Measurements from ENCODE around the gene MORN3. TPM values are rescaled to one million over a fixed set of nuclear protein-coding genes. Genes with fewer than 3 reads are reported as not detected.
A peak's percentile ranks its signal among the peaks of the same experiment; 100 is the strongest.
"Not testable (repeated sequence)": the region's sequence is repeated elsewhere in the genome, so short reads cannot be mapped to it uniquely, and the experiment has no call there.

MORN3 gene
- total and polyA plus RNA-seq, 12 donors = 0.05 to 0.41 (median 0.25) TPM; not detected in 5

GRCh38 chr12:121697093-121697698 lies 27.7 kb upstream of the MORN3 start:
- WGBS, 4 donors = 29 to 46% (median 33%) methylated on average over 9 of the region's 9 CpGs
- Histone ChIP-seq H3K27ac (no peak overlapping the region), H3K4me3 (no peak overlapping the region), H3K27me3 (no peaks in the 10 kb centered on the region), H3K4me1 (replicated peaks in 1 of 2) (no peaks in the 10 kb centered on the region), H3K9me3 (replicated peaks in 1 of 3) (no peaks in the 10 kb centered on the region), H3K36me3 (replicated peaks in 1 of 2) (no peaks in the 10 kb centered on the region)
- TF ChIP-seq CTCF (IDR thresholded peaks at IDR 0.05) (peak; percentile 55 to 82 (median 70)), POLR2A (IDR thresholded peaks at IDR 0.05) (no peak)
- DNase-seq = peak in 1 of 7 donors; percentile 44
- intact Hi-C loops (cut with DNase I) = loop anchor here (2.0 to 10.0 kb wide), 2 partner anchors 76 to 188 kb away; partner anchors contain the start of gene PSMD9 (in 1 of the 2)

- Histone ChIP-seq H3K36me3 (replicated peaks in 1 of 2) (no peaks in the 10 kb centered on the region), H3K4me1 (replicated peaks in 1 of 2) (no peaks in the 10 kb centered on the region), H3K27me3 (no peaks in the 10 kb centered on the region), H3K9me3 (replicated peaks in 1 of 3) (no peaks in the 10 kb centered on the region), H3K27ac (no peak overlapping the region), H3K4me3 (no peak overlapping the region)
- WGBS, 4 donors = 58 to 66% (median 63%) methylated on average over 7 of the region's 7 CpGs
- intact Hi-C loops (cut with DNase I) = loop anchor here in 1 of 2 donors (10.0 kb wide), 1 partner anchor 192 kb away; the partner anchor contains the start of gene PSMD9
- TF ChIP-seq CTCF (IDR thresholded peaks at IDR 0.05) (no peak), POLR2A (IDR thresholded peaks at IDR 0.05) (no peak)
- DNase-seq = peak in 2 of 7 donors; percentile 22 to 26
Measured at GRCh38 chr12:121693155-121693687, 23.8 kb upstream of the MORN3 start.

GRCh38 chr12:121692744-121693143 lies 23.3 kb upstream of the MORN3 start:
- H3K27ac ChIP-seq; H3K36me3 ChIP-seq (replicated peaks in 1 of 2); H3K4me1 ChIP-seq (replicated peaks in 1 of 2); H3K4me3 ChIP-seq; H3K27me3 ChIP-seq; H3K9me3 ChIP-seq (replicated peaks in 1 of 3); DNase-seq: not testable (repeated sequence)
- WGBS, 4 donors = 64 to 82% (median 79%) methylated on average over 3 of the region's 3 CpGs
- intact Hi-C loops (cut with DNase I) = loop anchor here in 1 of 2 donors (10.0 kb wide), 1 partner anchor 192 kb away; the partner anchor contains the start of gene PSMD9

GRCh38 chr12:121689430-121689829 lies 20.0 kb upstream of the MORN3 start:
- Histone ChIP-seq H3K9me3 (replicated peaks in 1 of 3) (no peaks in the 10 kb centered on the region), H3K4me3 (no peak overlapping the region), H3K36me3 (replicated peaks in 1 of 2) (no peaks in the 10 kb centered on the region), H3K27me3 (no peaks in the 10 kb centered on the region), H3K4me1 (replicated peaks in 1 of 2) (peaks cover 0 to 10% of the 10 kb centered on the region in 2 donors), H3K27ac (no peak overlapping the region)
- intact Hi-C loops (cut with DNase I) = no loop called here
- 90 to 100% (median 97%) methylated on average over 1 to 2 of the region's 2 CpGs for WGBS, 4 donors
- no peak for TF ChIP-seq POLR2A (IDR thresholded peaks at IDR 0.05)
- no peak for TF ChIP-seq CTCF (IDR thresholded peaks at IDR 0.05)
- DNase-seq = no peak

Data from adrenal gland (tissue), 12 donors.